ENCODE measurements around the gene MRPL43.

DNA sequence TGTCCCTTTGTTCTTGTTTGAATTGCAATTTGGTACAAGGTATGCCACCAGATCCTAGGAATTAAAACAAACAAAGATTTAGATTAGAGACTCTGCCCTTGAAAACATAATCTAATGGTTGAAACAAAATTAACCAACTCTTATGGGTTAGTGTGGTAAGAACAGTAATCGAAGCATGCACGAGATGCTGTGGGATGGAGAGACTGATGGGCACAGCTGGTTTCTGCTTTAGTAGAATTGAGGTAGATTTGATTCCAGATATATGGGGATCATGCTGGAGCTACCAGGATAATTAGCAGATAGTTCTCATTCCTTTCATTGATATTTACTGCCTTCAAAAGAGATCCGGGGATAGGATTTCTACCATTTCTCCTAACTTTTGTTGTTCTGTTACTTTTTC lies 38.4 kb downstream of the MRPL43 start:
- TF ChIP-seq TAF9B (IDR thresholded peaks at IDR 0.05; ENCODE audit: partially characterized antibody) (no peak), BDP1 (IDR thresholded peaks at IDR 0.05; ENCODE audit: insufficient read depth, insufficient read length) (no peak), EZH2 (IDR thresholded peaks at IDR 0.05; ENCODE audit: borderline replicate concordance, low read depth, low read length) (no peak), JUN (IDR thresholded peaks at IDR 0.05; ENCODE audit: borderline replicate concordance, low read depth, low read length) (no peak), JUN (CRISPR knock-in tag; IDR thresholded peaks at IDR 0.05; ENCODE audit: borderline replicate concordance) (no peak), MTF1 (CRISPR knock-in tag; IDR thresholded peaks at IDR 0.05; ENCODE audit: borderline replicate concordance) (no peak), SREBF1 (IDR thresholded peaks at IDR 0.05; ENCODE audit: borderline replicate concordance, low read depth, low read length) (no peak), TARDBP (IDR thresholded peaks at IDR 0.05) (no peak), YBX1 (IDR thresholded peaks at IDR 0.05) (no peak), LARP7 (IDR thresholded peaks at IDR 0.05) (no peak), MBD2 (IDR thresholded peaks at IDR 0.05; ENCODE audit: borderline replicate concordance, low read depth) (no peak), JUND (IDR thresholded peaks at IDR 0.05; ENCODE audit: borderline replicate concordance, low read depth, low read length) (no peak), JUND (tag; IDR thresholded peaks at IDR 0.05; ENCODE audit: borderline replicate concordance, low read depth, low read length) (no peak), RB1 (IDR thresholded peaks at IDR 0.05; ENCODE audit: low read depth) (no peak)
